ENCODE results near the gene ZNG1C. TPM values are rescaled to one million over a fixed set of nuclear protein-coding genes. Genes with fewer than 3 reads are reported as not detected.
A peak's percentile ranks its signal among the peaks of the same experiment; 100 is the strongest.
"Not testable (repeated sequence)": the region's sequence is repeated elsewhere in the genome, so short reads cannot be mapped to it uniquely, and the experiment has no call there.

The ZNG1C gene
- total RNA-seq, 1 experiment from 2014 or later = 22.4 TPM

DNA sequence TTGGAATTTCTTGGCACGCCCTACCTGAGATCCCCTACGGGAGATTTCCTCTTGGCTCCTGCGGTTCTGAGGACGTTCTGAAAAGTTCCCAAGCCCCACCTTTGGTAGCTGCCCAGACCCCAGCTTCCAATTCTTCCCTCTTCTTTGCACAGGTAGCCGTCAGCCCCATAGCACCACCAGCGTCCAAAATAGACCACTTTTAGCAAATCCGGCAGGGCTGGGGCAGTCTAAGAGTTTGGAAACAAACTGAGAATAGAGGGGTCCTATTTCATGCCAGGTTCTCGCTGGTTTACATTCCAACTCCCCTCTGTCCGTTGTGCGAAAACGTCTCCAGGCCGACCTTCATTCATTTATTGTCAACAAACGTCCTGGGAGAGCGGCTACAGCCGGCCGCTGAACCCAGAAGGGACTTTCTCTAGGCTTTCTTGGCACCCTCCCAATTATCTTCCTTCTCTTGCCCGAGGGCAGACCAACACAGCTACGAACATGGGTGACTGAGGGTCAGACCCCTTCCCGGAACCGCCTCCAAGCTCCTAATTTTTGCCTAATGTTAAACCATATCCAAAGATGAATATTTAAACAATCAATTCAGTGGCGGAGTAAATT lies 64.0 kb downstream of the ZNG1C start:
- intact Hi-C loops (cut with micrococcal nuclease; ENCODE audit: unreplicated experiment); DNase-seq (ENCODE audit: low read depth, low spot score); CTCF ChIA-PET; ATAC-seq; H3K27ac ChIP-seq (ENCODE audit: low read length); H3K36me3 ChIP-seq (ENCODE audit: control insufficient read depth, insufficient read depth, low read length); BruUV-seq (replicated peaks); POLR2A ChIA-PET; H3K27me3 ChIP-seq (ENCODE audit: control insufficient read depth, insufficient read depth, low read length); H3K9me3 ChIP-seq (ENCODE audit: control insufficient read depth, insufficient read depth, low read depth, low read length); H3K4me3 ChIP-seq (ENCODE audit: low read depth in 2 of 2, low read length in 2 of 2); in situ Hi-C loops (cut with HindIII; ENCODE audit: low pct_unique_long_range_greater_than_20kb, low sequenced_read_pairs); H3K4me1 ChIP-seq (ENCODE audit: control insufficient read depth, insufficient read depth, low read length): not testable (repeated sequence)

DNA sequence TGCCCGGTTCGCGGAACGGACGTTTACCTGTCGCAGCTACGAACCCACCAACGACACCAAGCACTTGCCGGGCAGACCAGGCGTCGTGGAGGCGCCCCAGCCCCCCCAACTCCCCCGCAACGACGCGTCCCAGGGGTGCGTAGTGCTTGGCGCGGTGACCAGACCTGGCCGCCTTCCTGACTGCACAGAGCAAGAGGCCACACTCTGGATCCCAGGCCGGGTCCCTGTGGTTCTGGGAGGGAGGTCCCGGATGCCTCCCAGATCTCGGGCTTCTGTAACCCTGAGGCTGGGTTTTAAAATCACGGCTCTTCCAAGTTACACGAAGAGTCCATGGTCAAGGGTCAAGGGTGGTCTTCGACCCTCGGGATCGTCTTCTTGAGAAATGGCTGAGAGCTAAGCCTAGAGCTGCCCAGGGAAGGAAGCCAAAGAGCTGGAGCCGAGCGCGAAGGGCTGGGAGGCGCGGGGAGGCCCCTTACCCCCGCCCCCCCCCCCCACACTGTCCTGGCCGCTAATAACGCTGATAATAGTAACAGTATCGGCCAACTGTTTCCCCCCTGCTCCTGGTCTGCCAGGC lies 64.7 kb downstream of the ZNG1C start:
- intact Hi-C loops (cut with micrococcal nuclease; ENCODE audit: unreplicated experiment); H3K4me3 ChIP-seq (ENCODE audit: low read depth in 2 of 2, low read length in 2 of 2); BruUV-seq (replicated peaks); H3K4me1 ChIP-seq (ENCODE audit: control insufficient read depth, insufficient read depth, low read length); H3K27me3 ChIP-seq (ENCODE audit: control insufficient read depth, insufficient read depth, low read length); CTCF ChIA-PET; H3K36me3 ChIP-seq (ENCODE audit: control insufficient read depth, insufficient read depth, low read length); H3K9me3 ChIP-seq (ENCODE audit: control insufficient read depth, insufficient read depth, low read depth, low read length); ATAC-seq; H3K27ac ChIP-seq (ENCODE audit: low read length); DNase-seq (ENCODE audit: low read depth, low spot score); POLR2A ChIA-PET; in situ Hi-C loops (cut with HindIII; ENCODE audit: low pct_unique_long_range_greater_than_20kb, low sequenced_read_pairs): not testable (repeated sequence)

DNA sequence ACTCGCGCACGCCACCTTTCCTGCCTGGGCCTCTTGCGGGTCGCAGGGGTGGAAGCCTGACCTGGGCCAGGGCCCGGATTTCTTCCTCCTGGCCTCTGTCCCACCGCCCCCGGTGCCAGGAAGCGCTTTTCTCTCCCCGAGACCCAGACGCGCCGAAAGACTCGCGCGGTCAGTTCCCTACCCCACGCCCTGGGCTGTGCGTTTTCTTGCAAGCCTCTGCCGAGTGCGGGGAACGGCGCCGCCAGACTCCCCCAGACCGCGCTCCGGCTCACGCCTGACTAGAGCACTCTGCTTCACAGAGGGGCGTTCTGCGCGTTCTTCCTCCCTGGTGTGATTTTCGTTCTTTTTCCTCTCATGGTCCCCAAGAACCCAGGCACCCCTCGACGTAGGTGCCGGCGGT lies 65.3 kb downstream of the ZNG1C start:
- not testable (repeated sequence) for ATAC-seq; BruUV-seq (replicated peaks)

DNA sequence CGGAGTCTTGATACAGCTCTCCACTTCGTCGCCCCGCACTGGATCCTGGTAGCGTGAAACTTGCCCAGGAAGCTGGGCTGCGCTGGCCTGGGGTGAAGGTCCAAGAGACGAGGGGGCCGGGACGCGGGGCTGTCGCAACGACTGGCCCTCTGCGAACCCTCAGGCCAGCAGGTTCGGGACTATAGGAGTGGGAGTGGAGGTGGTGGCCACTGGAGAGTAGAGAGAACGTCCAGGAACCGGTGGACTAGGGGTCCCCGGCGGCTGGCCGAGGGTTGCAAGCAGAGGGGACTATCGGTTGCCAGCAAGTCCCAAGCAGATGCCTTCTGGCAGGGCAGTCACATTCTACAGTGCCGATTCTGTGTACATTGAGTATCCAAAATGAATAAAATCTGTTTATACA lies 65.9 kb downstream of the ZNG1C start:
- CTCF ChIA-PET; DNase-seq (ENCODE audit: low read depth, low spot score); ATAC-seq; H3K36me3 ChIP-seq (ENCODE audit: control insufficient read depth, insufficient read depth, low read length); BruUV-seq (replicated peaks); H3K27me3 ChIP-seq (ENCODE audit: control insufficient read depth, insufficient read depth, low read length); H3K4me3 ChIP-seq (ENCODE audit: low read depth in 2 of 2, low read length in 2 of 2); intact Hi-C loops (cut with micrococcal nuclease; ENCODE audit: unreplicated experiment); H3K4me1 ChIP-seq (ENCODE audit: control insufficient read depth, insufficient read depth, low read length); H3K27ac ChIP-seq (ENCODE audit: low read length); H3K9me3 ChIP-seq (ENCODE audit: control insufficient read depth, insufficient read depth, low read depth, low read length); POLR2A ChIA-PET; in situ Hi-C loops (cut with HindIII; ENCODE audit: low pct_unique_long_range_greater_than_20kb, low sequenced_read_pairs): not testable (repeated sequence)

More for the DNA sequence above, 65.3 kb downstream of the ZNG1C start:
- H3K4me1 ChIP-seq (ENCODE audit: control insufficient read depth, insufficient read depth, low read length); CTCF ChIA-PET; H3K4me3 ChIP-seq (ENCODE audit: low read depth in 2 of 2, low read length in 2 of 2); POLR2A ChIA-PET; in situ Hi-C loops (cut with HindIII; ENCODE audit: low pct_unique_long_range_greater_than_20kb, low sequenced_read_pairs); H3K27me3 ChIP-seq (ENCODE audit: control insufficient read depth, insufficient read depth, low read length); H3K36me3 ChIP-seq (ENCODE audit: control insufficient read depth, insufficient read depth, low read length); DNase-seq (ENCODE audit: low read depth, low spot score); H3K27ac ChIP-seq (ENCODE audit: low read length); intact Hi-C loops (cut with micrococcal nuclease; ENCODE audit: unreplicated experiment); H3K9me3 ChIP-seq (ENCODE audit: control insufficient read depth, insufficient read depth, low read depth, low read length): not testable (repeated sequence)

DNA sequence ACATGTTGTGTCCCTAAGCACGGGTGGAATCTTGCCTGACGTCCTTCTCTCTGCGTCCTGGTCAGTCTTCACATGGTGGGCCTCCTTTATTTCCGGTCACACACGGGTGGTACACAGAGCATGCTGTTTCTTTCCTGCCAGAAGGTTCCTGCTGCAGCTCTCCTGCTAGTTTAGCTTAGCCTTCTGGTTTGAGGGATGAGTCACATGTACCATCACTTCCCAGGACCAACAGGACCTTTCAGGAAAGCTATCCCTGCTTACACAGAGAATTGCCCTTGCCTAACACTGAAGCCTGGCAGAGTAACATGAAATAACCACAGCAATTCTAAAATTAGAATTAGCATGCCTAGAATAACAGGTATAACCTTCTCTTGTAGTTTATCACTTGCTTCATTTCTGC lies 69.4 kb downstream of the ZNG1C start:
- in situ Hi-C loops (cut with HindIII; ENCODE audit: low pct_unique_long_range_greater_than_20kb, low sequenced_read_pairs); H3K27me3 ChIP-seq (ENCODE audit: control insufficient read depth, insufficient read depth, low read length); H3K4me3 ChIP-seq (ENCODE audit: low read depth in 2 of 2, low read length in 2 of 2); H3K9me3 ChIP-seq (ENCODE audit: control insufficient read depth, insufficient read depth, low read depth, low read length); H3K27ac ChIP-seq (ENCODE audit: low read length); BruUV-seq (replicated peaks); H3K36me3 ChIP-seq (ENCODE audit: control insufficient read depth, insufficient read depth, low read length); POLR2A ChIA-PET; DNase-seq (ENCODE audit: low read depth, low spot score); H3K4me1 ChIP-seq (ENCODE audit: control insufficient read depth, insufficient read depth, low read length); CTCF ChIA-PET; intact Hi-C loops (cut with micrococcal nuclease; ENCODE audit: unreplicated experiment): not testable (repeated sequence)
- peak; percentile 53; the same call in 1 of the 2 replicates for ATAC-seq

DNA sequence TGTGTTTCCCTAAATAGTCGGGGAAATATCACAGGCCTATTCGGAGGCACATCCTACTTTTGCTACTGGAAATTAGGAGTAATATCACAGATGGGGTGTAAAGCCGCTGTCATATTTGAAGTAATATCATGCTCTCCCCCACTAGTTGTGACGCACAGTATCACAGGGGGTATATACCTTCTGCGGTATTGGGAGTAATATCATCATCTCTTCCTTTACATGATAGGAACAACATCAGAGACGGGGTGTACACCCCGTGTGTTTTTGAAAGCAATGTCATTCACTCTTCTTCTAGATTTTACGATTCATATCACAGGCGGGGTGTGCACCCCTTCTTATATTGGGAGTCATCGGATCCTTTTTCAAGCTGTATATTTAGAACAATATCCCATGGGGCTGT lies 76.4 kb downstream of the ZNG1C start:
- POLR2A ChIA-PET; BruUV-seq (replicated peaks); CTCF ChIA-PET; H3K36me3 ChIP-seq (ENCODE audit: control insufficient read depth, insufficient read depth, low read length); H3K4me1 ChIP-seq (ENCODE audit: control insufficient read depth, insufficient read depth, low read length); DNase-seq (ENCODE audit: low read depth, low spot score); intact Hi-C loops (cut with micrococcal nuclease; ENCODE audit: unreplicated experiment); H3K27me3 ChIP-seq (ENCODE audit: control insufficient read depth, insufficient read depth, low read length); H3K4me3 ChIP-seq (ENCODE audit: low read depth in 2 of 2, low read length in 2 of 2); in situ Hi-C loops (cut with HindIII; ENCODE audit: low pct_unique_long_range_greater_than_20kb, low sequenced_read_pairs); H3K9me3 ChIP-seq (ENCODE audit: control insufficient read depth, insufficient read depth, low read depth, low read length); H3K27ac ChIP-seq (ENCODE audit: low read length); ATAC-seq: not testable (repeated sequence)

DNA sequence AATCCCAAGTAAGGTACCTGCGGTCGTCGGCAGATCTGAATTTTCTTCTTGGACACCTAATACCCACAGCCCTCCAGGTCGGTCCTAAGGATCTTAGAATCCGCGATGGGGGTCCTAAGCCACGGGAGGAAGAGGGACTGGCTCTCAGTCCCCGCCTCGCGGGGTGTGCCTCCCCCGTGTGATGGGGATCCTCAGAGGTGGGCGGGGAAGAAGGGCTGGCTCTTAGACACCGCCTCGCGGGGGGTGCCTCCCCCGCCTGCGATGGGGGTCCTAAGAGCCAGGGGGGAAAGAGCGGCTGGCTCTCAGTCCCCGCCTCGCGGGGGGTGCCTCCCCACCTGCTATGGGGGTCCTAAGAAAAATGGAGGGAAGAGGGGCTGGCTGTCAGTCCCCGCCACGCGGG lies 82.0 kb downstream of the ZNG1C start:
- H3K9me3 ChIP-seq (ENCODE audit: control insufficient read depth, insufficient read depth, low read depth, low read length); BruUV-seq (replicated peaks); H3K36me3 ChIP-seq (ENCODE audit: control insufficient read depth, insufficient read depth, low read length); DNase-seq (ENCODE audit: low read depth, low spot score); POLR2A ChIA-PET; H3K27me3 ChIP-seq (ENCODE audit: control insufficient read depth, insufficient read depth, low read length); H3K4me3 ChIP-seq (ENCODE audit: low read depth in 2 of 2, low read length in 2 of 2); CTCF ChIA-PET; H3K27ac ChIP-seq (ENCODE audit: low read length); in situ Hi-C loops (cut with HindIII; ENCODE audit: low pct_unique_long_range_greater_than_20kb, low sequenced_read_pairs); H3K4me1 ChIP-seq (ENCODE audit: control insufficient read depth, insufficient read depth, low read length); ATAC-seq; intact Hi-C loops (cut with micrococcal nuclease; ENCODE audit: unreplicated experiment): not testable (repeated sequence)

DNA sequence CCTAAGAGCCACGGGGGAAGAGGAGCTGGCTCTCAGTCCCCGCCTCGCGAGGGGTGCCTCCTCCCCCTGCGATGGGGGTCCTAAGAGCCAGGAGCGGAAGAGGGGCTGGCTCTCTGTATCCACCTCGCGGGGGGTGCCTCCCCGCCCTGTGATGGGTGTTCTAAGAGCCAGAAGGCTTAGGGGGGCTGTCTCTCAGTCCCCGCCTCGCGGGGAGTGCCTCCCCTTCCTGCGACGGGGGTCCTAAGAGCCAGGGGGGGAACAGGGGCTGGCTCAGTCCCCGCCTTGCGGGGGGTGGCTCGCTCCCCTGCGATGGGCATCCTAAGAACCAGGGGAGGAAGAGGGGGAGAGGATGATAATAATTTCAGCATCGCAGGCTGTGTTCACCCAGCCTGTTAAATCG lies 82.7 kb downstream of the ZNG1C start:
- intact Hi-C loops (cut with micrococcal nuclease; ENCODE audit: unreplicated experiment); H3K36me3 ChIP-seq (ENCODE audit: control insufficient read depth, insufficient read depth, low read length): not testable (repeated sequence)

More for the DNA sequence above, 82.7 kb downstream of the ZNG1C start:
- H3K4me1 ChIP-seq (ENCODE audit: control insufficient read depth, insufficient read depth, low read length); ATAC-seq; POLR2A ChIA-PET; H3K9me3 ChIP-seq (ENCODE audit: control insufficient read depth, insufficient read depth, low read depth, low read length); DNase-seq (ENCODE audit: low read depth, low spot score); in situ Hi-C loops (cut with HindIII; ENCODE audit: low pct_unique_long_range_greater_than_20kb, low sequenced_read_pairs); H3K27ac ChIP-seq (ENCODE audit: low read length); H3K4me3 ChIP-seq (ENCODE audit: low read depth in 2 of 2, low read length in 2 of 2); BruUV-seq (replicated peaks); CTCF ChIA-PET; H3K27me3 ChIP-seq (ENCODE audit: control insufficient read depth, insufficient read depth, low read length): not testable (repeated sequence)

Measured in Panc1 (cell line).